Activated T-helper 1 cell treated with Interleukin-2 at 50 U/mL for 16 hours (primary cell): Measurements from ENCODE around the gene NKX2-3.

Experiments used
- DNase-seq: peaks from one replicate; pipeline ENCODE4 v3.0.0-alpha.2; 2020; ENCODE audit warnings: low read depth

The NKX2-3 gene

DNA sequence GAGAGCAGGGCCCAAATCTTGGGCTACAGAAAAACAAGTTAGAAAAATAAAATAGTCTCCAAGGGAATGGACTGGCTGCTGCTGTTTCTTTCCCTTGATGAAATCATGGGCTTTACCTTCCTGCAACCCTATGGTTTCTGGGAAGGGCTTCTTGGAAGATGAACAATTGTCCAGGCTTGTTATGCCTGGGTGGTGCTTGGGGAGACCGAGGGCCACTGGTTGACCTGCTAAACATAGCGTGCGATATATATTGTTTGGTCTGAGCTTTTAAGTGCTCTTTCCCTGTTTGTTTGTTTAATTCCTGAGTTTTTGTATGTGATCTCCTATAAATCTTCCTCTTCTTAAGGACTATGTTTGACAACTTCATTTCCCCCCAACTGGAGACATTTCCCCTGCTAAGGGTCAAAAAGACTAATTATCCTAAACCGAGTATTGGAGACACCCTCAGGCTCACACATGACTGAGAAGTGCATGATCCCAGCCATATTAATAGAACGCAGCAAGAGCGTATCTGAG, 49.6 kb downstream of the NKX2-3 start:
- DNase-seq, result no peak

DNA sequence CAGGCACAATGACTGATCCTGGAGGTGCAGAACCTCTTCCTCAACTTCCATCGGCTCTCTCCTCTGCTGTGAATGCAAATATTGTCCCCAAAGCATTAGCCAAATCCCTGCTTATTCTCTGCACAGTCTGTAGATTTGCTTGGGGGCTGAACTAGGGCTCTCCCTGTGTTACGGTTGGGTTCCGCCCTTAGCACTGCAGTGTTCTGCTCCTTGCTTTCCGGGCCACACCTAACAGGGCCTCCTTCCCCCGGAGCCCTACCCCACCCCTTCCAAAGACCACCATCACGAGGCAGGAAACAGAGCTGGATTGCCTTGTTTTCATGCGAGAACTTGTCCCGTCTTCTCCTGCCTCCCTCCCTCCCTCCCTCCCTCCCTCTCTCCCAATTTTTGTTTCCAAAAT, 50.9 kb downstream of the NKX2-3 start:
- no peak for DNase-seq
